ENCODE measurements around the gene MAEA. TPM values are rescaled to one million over a fixed set of nuclear protein-coding genes. Genes with fewer than 3 reads are reported as not detected.

The MAEA gene
- total and polyA plus RNA-seq, 9 of the 15 experiments (the other 6 are each of a cell fraction or from before 2014, with no cell fraction given) = 2.1 to 86.5 (median 45.0) TPM

DNA sequence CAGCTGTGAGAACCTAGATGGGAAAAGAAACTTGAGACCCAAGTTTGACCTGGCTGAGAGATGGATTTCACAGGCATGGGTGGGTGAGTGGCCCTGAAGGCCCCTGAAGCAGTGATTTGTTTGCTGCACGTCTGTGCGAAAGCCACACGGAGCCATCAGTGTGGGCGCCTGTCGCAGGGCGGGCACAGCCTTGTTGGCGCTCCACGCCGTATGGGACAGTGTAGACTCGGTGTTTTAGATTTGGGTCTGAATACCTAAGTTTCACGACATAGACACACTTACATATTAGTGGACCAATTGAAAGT is 35.4 kb downstream of the MAEA start (continued):
- TF ChIP-seq FOXJ2 (tag; IDR thresholded peaks at IDR 0.05) (no peak), PURB (CRISPR knock-in tag; IDR thresholded peaks at IDR 0.05; ENCODE audit: low read depth) (no peak), ZNF75A (CRISPR knock-in tag; IDR thresholded peaks at IDR 0.05) (no peak), ZNF436 (CRISPR knock-in tag; IDR thresholded peaks at IDR 0.05) (no peak)
- TF ChIP-seq, protein P1, sequence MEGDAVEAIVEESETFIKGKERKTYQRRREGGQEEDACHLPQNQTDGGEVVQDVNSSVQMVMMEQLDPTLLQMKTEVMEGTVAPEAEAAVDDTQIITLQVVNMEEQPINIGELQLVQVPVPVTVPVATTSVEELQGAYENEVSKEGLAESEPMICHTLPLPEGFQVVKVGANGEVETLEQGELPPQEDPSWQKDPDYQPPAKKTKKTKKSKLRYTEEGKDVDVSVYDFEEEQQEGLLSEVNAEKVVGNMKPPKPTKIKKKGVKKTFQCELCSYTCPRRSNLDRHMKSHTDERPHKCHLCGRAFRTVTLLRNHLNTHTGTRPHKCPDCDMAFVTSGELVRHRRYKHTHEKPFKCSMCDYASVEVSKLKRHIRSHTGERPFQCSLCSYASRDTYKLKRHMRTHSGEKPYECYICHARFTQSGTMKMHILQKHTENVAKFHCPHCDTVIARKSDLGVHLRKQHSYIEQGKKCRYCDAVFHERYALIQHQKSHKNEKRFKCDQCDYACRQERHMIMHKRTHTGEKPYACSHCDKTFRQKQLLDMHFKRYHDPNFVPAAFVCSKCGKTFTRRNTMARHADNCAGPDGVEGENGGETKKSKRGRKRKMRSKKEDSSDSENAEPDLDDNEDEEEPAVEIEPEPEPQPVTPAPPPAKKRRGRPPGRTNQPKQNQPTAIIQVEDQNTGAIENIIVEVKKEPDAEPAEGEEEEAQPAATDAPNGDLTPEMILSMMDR (IDR thresholded peaks at IDR 0.05 in 2 of 3, conservative IDR thresholded peaks at IDR 0.05 in 1 of 3; ENCODE audit: insufficient read depth in 2 of 3, low read depth in 1 of 3, low read length in 3 of 3) = no peak
- TF ChIP-seq, protein P2, sequence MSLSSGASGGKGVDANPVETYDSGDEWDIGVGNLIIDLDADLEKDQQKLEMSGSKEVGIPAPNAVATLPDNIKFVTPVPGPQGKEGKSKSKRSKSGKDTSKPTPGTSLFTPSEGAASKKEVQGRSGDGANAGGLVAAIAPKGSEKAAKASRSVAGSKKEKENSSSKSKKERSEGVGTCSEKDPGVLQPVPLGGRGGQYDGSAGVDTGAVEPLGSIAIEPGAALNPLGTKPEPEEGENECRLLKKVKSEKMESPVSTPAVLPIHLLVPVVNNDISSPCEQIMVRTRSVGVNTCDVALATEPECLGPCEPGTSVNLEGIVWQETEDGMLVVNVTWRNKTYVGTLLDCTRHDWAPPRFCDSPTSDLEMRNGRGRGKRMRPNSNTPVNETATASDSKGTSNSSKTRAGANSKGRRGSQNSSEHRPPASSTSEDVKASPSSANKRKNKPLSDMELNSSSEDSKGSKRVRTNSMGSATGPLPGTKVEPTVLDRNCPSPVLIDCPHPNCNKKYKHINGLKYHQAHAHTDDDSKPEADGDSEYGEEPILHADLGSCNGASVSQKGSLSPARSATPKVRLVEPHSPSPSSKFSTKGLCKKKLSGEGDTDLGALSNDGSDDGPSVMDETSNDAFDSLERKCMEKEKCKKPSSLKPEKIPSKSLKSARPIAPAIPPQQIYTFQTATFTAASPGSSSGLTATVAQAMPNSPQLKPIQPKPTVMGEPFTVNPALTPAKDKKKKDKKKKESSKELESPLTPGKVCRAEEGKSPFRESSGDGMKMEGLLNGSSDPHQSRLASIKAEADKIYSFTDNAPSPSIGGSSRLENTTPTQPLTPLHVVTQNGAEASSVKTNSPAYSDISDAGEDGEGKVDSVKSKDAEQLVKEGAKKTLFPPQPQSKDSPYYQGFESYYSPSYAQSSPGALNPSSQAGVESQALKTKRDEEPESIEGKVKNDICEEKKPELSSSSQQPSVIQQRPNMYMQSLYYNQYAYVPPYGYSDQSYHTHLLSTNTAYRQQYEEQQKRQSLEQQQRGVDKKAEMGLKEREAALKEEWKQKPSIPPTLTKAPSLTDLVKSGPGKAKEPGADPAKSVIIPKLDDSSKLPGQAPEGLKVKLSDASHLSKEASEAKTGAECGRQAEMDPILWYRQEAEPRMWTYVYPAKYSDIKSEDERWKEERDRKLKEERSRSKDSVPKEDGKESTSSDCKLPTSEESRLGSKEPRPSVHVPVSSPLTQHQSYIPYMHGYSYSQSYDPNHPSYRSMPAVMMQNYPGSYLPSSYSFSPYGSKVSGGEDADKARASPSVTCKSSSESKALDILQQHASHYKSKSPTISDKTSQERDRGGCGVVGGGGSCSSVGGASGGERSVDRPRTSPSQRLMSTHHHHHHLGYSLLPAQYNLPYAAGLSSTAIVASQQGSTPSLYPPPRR (CRISPR knock-in tag; IDR thresholded peaks at IDR 0.05; ENCODE audit: borderline replicate concordance) = no peak
- TF ChIP-seq, protein P3, sequence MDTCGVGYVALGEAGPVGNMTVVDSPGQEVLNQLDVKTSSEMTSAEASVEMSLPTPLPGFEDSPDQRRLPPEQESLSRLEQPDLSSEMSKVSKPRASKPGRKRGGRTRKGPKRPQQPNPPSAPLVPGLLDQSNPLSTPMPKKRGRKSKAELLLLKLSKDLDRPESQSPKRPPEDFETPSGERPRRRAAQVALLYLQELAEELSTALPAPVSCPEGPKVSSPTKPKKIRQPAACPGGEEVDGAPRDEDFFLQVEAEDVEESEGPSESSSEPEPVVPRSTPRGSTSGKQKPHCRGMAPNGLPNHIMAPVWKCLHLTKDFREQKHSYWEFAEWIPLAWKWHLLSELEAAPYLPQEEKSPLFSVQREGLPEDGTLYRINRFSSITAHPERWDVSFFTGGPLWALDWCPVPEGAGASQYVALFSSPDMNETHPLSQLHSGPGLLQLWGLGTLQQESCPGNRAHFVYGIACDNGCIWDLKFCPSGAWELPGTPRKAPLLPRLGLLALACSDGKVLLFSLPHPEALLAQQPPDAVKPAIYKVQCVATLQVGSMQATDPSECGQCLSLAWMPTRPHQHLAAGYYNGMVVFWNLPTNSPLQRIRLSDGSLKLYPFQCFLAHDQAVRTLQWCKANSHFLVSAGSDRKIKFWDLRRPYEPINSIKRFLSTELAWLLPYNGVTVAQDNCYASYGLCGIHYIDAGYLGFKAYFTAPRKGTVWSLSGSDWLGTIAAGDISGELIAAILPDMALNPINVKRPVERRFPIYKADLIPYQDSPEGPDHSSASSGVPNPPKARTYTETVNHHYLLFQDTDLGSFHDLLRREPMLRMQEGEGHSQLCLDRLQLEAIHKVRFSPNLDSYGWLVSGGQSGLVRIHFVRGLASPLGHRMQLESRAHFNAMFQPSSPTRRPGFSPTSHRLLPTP (IDR thresholded peaks at IDR 0.05; ENCODE audit: borderline replicate concordance, extremely low read depth, insufficient read length) = no peak
